HEK293 (cell line): Measurements from ENCODE around the gene R3HDM2.

Experiments used
- MYNN ChIP-seq: fragments of 450-650 bp; formaldehyde crosslinking; IDR thresholded peaks from 2 replicates; pipeline ENCODE4 v1.5.1; 2016; ENCODE audit warnings: missing biosample characterization, missing genetic modification characterization, borderline replicate concordance
- SALL2 ChIP-seq: fragments of 450-650 bp; formaldehyde crosslinking; IDR thresholded peaks from 2 replicates; pipeline ENCODE4 v1.5.0; 2017; ENCODE audit warnings: missing biosample characterization, mild to moderate bottlenecking, missing genetic modification characterization, borderline replicate concordance
- TCF7L2 ChIP-seq: IDR thresholded peaks from 2 replicates; pipeline ENCODE4 v1.6.1; 2011; ENCODE audit warnings: low read depth, mild to moderate bottlenecking, inconsistent platforms, low read length, moderate library complexity, borderline replicate concordance
- ZBTB26 ChIP-seq: fragments of 450-650 bp; formaldehyde crosslinking; optimal IDR thresholded peaks from 2 replicates; pipeline ENCODE3; 2016; ENCODE audit warnings: missing biosample characterization, mild to moderate bottlenecking, missing genetic modification characterization
- ZBTB8A ChIP-seq: fragments of 450-650 bp; formaldehyde crosslinking; IDR thresholded peaks from 2 replicates; pipeline ENCODE4 v1.5.1; 2016; ENCODE audit warnings: missing biosample characterization, missing genetic modification characterization
- ZEB2 ChIP-seq: fragments of 450-650 bp; formaldehyde crosslinking; IDR thresholded peaks from 2 replicates; pipeline ENCODE4 v1.5.1; 2016; ENCODE audit warnings: missing biosample characterization, missing genetic modification characterization
- ZFP3 ChIP-seq: fragments of 450-650 bp; formaldehyde crosslinking; IDR thresholded peaks from 2 replicates; pipeline ENCODE4 v1.5.1; 2016; ENCODE audit warnings: low read depth, missing biosample characterization, missing genetic modification characterization
- ZNF112 ChIP-seq: fragments of 450-650 bp; formaldehyde crosslinking; IDR thresholded peaks from 2 replicates; pipeline ENCODE4 v1.5.0; 2017; ENCODE audit warnings: missing biosample characterization, missing genetic modification characterization
- ZNF157 ChIP-seq: fragments of 450-650 bp; formaldehyde crosslinking; IDR thresholded peaks from 2 replicates; pipeline ENCODE4 v1.5.1; 2016; ENCODE audit warnings: missing biosample characterization, missing genetic modification characterization
- ZNF202 ChIP-seq: fragments of 450-650 bp; formaldehyde crosslinking; IDR thresholded peaks from 2 replicates; pipeline ENCODE4 v1.5.1; 2016; ENCODE audit warnings: missing biosample characterization, missing genetic modification characterization, borderline replicate concordance
- ZNF221 ChIP-seq: fragments of 450-650 bp; formaldehyde crosslinking; IDR thresholded peaks from 2 replicates; pipeline ENCODE4 v1.5.1; 2017; ENCODE audit warnings: missing biosample characterization, missing genetic modification characterization, borderline replicate concordance
- ZNF248 ChIP-seq: fragments of 450-650 bp; formaldehyde crosslinking; IDR thresholded peaks from 2 replicates; pipeline ENCODE4 v1.5.1; 2017; ENCODE audit warnings: missing biosample characterization, missing genetic modification characterization
- ZNF324 ChIP-seq: fragments of 450-650 bp; formaldehyde crosslinking; IDR thresholded peaks from 2 replicates; pipeline ENCODE4 v1.5.1; 2016; ENCODE audit warnings: missing biosample characterization, missing genetic modification characterization
- ZNF398 ChIP-seq: fragments of 450-650 bp; formaldehyde crosslinking; IDR thresholded peaks from 2 replicates; pipeline ENCODE4 v1.5.1; 2017; ENCODE audit warnings: missing biosample characterization, missing genetic modification characterization
- ZNF416 ChIP-seq: fragments of 450-650 bp; formaldehyde crosslinking; IDR thresholded peaks from 2 replicates; pipeline ENCODE4 v1.5.1; 2016; ENCODE audit warnings: missing biosample characterization, missing genetic modification characterization
- ZNF449 ChIP-seq: fragments of 450-650 bp; formaldehyde crosslinking; IDR thresholded peaks from 2 replicates; pipeline ENCODE4 v1.5.1; 2017; ENCODE audit warnings: missing biosample characterization, mild to moderate bottlenecking, missing genetic modification characterization, moderate library complexity
- ZNF529 ChIP-seq: fragments of 450-650 bp; formaldehyde crosslinking; IDR thresholded peaks from 2 replicates; pipeline ENCODE4 v1.5.1; 2017; ENCODE audit warnings: missing genetic modification characterization, missing biosample characterization; ENCODE audit not compliant: insufficient replicate concordance
- ZNF555 ChIP-seq: fragments of 450-650 bp; formaldehyde crosslinking; conservative IDR thresholded peaks from 2 replicates; pipeline ENCODE4 v1.5.1; 2017; ENCODE audit warnings: missing biosample characterization, mild to moderate bottlenecking, missing genetic modification characterization, inconsistent platforms
- ZNF621 ChIP-seq: fragments of 450-650 bp; formaldehyde crosslinking; IDR thresholded peaks from 2 replicates; pipeline ENCODE4 v1.5.1; 2017; ENCODE audit warnings: missing biosample characterization, missing genetic modification characterization
- ZNF658 ChIP-seq: fragments of 450-650 bp; formaldehyde crosslinking; IDR thresholded peaks from 2 replicates; pipeline ENCODE4; 2016; ENCODE audit warnings: missing biosample characterization, missing genetic modification characterization
- ZNF707 ChIP-seq: fragments of 450-650 bp; formaldehyde crosslinking; IDR thresholded peaks from 2 replicates; pipeline ENCODE4 v1.5.1; 2016; ENCODE audit warnings: missing biosample characterization, missing genetic modification characterization
- ZSCAN30 ChIP-seq: fragments of 450-650 bp; IDR thresholded peaks from 2 replicates; pipeline ENCODE4 v1.5.1; 2018; ENCODE audit warnings: missing biosample characterization, mild to moderate bottlenecking, missing genetic modification characterization, moderate library complexity
- TF ChIP-seq, protein P1 (sequence below): fragments of 450-650 bp; formaldehyde crosslinking; IDR thresholded peaks from 2 replicates; pipeline ENCODE4 v1.5.1; 2016; ENCODE audit warnings: missing biosample characterization, missing genetic modification characterization
- TF ChIP-seq, protein P2 (sequence below): fragments of 450-650 bp; formaldehyde crosslinking; IDR thresholded peaks from 2 replicates; pipeline ENCODE4 v1.5.1; 2017; ENCODE audit warnings: missing biosample characterization, missing genetic modification characterization
- TF ChIP-seq, protein P3 (sequence below): fragments of 450-650 bp; formaldehyde crosslinking; IDR thresholded peaks from 2 replicates; pipeline ENCODE4 v1.5.1; 2016; ENCODE audit warnings: missing biosample characterization, missing genetic modification characterization, low read depth
- TF ChIP-seq, protein P4 (sequence below): fragments of 450-650 bp; formaldehyde crosslinking; conservative IDR thresholded peaks from 2 replicates; pipeline ENCODE4 v1.5.1; 2016; ENCODE audit warnings: low read depth, missing biosample characterization, missing genetic modification characterization

R3HDM2 gene

DNA sequence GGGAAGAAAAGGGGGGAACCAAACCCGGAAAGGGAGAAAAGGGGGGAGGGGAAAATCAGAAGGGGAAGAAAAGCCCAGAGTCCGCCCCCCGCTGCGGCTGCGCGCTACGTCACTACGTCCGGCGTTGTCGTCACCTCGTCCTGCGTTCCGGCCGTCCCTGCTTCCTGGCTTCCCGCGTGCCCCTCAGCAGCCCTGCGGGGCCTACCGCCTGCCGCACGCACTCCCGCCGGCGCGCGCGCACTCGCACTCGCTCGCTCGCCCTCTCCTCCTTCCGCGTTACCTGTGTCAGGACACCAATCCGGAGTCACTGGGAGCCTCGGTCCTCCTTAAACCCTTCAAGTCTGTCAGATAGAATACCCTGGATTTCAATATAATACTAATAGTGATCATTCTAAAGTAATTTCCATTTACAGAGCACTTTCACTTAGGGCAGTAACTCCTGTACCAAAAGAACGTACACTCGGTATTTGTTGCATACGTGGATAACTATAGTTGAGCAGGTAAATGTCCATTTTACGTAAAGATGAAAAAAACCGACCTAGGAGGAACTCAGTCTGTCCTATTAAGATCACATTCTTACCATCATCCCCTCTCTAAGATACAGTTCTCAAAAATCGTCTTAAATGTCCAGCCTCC is at the start of gene R3HDM2 (continued):
- TF ChIP-seq, protein P1, sequence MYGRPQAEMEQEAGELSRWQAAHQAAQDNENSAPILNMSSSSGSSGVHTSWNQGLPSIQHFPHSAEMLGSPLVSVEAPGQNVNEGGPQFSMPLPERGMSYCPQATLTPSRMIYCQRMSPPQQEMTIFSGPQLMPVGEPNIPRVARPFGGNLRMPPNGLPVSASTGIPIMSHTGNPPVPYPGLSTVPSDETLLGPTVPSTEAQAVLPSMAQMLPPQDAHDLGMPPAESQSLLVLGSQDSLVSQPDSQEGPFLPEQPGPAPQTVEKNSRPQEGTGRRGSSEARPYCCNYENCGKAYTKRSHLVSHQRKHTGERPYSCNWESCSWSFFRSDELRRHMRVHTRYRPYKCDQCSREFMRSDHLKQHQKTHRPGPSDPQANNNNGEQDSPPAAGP (tag by site-specific recombination) = peak; percentile 47
- no peak for TF ChIP-seq ZNF555 (tag by site-specific recombination)
- TF ChIP-seq ZNF398 (tag by site-specific recombination) = peak; percentile 99
- TF ChIP-seq, protein P2, sequence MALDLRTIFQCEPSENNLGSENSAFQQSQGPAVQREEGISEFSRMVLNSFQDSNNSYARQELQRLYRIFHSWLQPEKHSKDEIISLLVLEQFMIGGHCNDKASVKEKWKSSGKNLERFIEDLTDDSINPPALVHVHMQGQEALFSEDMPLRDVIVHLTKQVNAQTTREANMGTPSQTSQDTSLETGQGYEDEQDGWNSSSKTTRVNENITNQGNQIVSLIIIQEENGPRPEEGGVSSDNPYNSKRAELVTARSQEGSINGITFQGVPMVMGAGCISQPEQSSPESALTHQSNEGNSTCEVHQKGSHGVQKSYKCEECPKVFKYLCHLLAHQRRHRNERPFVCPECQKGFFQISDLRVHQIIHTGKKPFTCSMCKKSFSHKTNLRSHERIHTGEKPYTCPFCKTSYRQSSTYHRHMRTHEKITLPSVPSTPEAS (tag by site-specific recombination) = no peak
- no peak for TF ChIP-seq ZNF248 (tag by site-specific recombination)
- TF ChIP-seq, protein P3, sequence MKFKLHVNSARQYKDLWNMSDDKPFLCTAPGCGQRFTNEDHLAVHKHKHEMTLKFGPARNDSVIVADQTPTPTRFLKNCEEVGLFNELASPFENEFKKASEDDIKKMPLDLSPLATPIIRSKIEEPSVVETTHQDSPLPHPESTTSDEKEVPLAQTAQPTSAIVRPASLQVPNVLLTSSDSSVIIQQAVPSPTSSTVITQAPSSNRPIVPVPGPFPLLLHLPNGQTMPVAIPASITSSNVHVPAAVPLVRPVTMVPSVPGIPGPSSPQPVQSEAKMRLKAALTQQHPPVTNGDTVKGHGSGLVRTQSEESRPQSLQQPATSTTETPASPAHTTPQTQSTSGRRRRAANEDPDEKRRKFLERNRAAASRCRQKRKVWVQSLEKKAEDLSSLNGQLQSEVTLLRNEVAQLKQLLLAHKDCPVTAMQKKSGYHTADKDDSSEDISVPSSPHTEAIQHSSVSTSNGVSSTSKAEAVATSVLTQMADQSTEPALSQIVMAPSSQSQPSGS (tag by site-specific recombination) = peak; percentile 92
- no peak for TF ChIP-seq ZNF112 (tag by site-specific recombination)
- TF ChIP-seq ZBTB8A (tag by site-specific recombination) = peak; percentile 91
- TF ChIP-seq ZNF202 (tag by site-specific recombination) = no peak
- no peak for TF ChIP-seq ZFP3 (tag by site-specific recombination)
- TF ChIP-seq ZNF324 (tag by site-specific recombination) = peak; percentile 24; the same call in 1 of the 2 replicates
- TF ChIP-seq, protein P4, sequence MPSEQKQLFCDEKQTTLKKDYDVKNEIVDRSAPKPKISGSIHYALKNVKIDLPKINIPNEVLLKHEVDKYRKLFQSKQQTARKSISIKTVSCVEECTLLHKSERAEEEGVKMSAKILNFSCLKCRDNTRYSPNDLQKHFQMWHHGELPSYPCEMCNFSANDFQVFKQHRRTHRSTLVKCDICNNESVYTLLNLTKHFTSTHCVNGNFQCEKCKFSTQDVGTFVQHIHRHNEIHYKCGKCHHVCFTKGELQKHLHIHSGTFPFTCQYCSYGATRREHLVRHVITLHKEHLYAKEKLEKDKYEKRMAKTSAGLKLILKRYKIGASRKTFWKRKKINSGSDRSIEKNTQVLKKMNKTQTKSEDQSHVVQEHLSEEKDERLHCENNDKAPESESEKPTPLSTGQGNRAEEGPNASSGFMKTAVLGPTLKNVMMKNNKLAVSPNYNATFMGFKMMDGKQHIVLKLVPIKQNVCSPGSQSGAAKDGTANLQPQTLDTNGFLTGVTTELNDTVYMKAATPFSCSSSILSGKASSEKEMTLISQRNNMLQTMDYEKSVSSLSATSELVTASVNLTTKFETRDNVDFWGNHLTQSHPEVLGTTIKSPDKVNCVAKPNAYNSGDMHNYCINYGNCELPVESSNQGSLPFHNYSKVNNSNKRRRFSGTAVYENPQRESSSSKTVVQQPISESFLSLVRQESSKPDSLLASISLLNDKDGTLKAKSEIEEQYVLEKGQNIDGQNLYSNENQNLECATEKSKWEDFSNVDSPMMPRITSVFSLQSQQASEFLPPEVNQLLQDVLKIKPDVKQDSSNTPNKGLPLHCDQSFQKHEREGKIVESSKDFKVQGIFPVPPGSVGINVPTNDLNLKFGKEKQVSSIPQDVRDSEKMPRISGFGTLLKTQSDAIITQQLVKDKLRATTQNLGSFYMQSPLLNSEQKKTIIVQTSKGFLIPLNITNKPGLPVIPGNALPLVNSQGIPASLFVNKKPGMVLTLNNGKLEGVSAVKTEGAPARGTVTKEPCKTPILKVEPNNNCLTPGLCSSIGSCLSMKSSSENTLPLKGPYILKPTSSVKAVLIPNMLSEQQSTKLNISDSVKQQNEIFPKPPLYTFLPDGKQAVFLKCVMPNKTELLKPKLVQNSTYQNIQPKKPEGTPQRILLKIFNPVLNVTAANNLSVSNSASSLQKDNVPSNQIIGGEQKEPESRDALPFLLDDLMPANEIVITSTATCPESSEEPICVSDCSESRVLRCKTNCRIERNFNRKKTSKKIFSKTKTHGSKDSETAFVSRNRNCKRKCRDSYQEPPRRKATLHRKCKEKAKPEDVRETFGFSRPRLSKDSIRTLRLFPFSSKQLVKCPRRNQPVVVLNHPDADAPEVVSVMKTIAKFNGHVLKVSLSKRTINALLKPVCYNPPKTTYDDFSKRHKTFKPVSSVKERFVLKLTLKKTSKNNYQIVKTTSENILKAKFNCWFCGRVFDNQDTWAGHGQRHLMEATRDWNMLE = 0 out of 2 replicates have a peak, but pooled peaks have one; percentile 28
- no peak for TF ChIP-seq SALL2 (tag by site-specific recombination)
- TF ChIP-seq ZNF621 (tag by site-specific recombination) = no peak
- TF ChIP-seq ZNF449 (tag by site-specific recombination) = no peak; the same call in 1 of the 2 replicates
- peak; percentile 98 for TF ChIP-seq ZBTB26 (tag by site-specific recombination)
- TF ChIP-seq ZNF529 (tag by site-specific recombination) = no peak
- no peak for TF ChIP-seq ZNF658
- no peak for TF ChIP-seq TCF7L2
- no peak for TF ChIP-seq ZNF707
- TF ChIP-seq ZSCAN30 (tag by site-specific recombination) = no peak
- TF ChIP-seq ZNF221 (tag by site-specific recombination) = no peak
- no peak; the same call in 1 of the 2 replicates for TF ChIP-seq MYNN
- TF ChIP-seq ZNF416 (tag by site-specific recombination) = no peak
- peak; percentile 91 for TF ChIP-seq ZEB2
- TF ChIP-seq ZNF157 (tag by site-specific recombination) = no peak
